GM19455 (cell line): ENCODE data around the gene ADAM22.
A peak's percentile ranks its signal among the peaks of the same experiment; 100 is the strongest.
"Not testable (repeated sequence)": the region's sequence is repeated elsewhere in the genome, so short reads cannot be mapped to it uniquely, and the experiment has no call there.

Source experiments
- ATAC-seq: cut with Tn5 transposase; IDR thresholded peaks from one replicate; pipeline ENCODE4 v1.9.1; 2021; ENCODE audit not compliant: unreplicated experiment

Gene ADAM22

GRCh38 chr7:87933953-87934698 is at the start of gene ADAM22:
TSS of gene ADAM22 (plus strand) at chr7:87934251. CDS start at chr7:87934466, 215 bp downstream.
- peak; percentile 99 for ATAC-seq

- no peak for ATAC-seq
Observed at GRCh38 chr7:87885018-87885417, 49.0 kb upstream of the ADAM22 start.

GRCh38 chr7:87886875-87887274 is 47.2 kb upstream of the ADAM22 start:
- no peak for ATAC-seq

GRCh38 chr7:87895363-87895762 is 38.7 kb upstream of the ADAM22 start:
- ATAC-seq: no peak

GRCh38 chr7:87899255-87899654 is 34.8 kb upstream of the ADAM22 start:
- no peak for ATAC-seq

GRCh38 chr7:87907136-87907906 is 26.7 kb upstream of the ADAM22 start:
- not testable (repeated sequence) for ATAC-seq

GRCh38 chr7:87908814-87909213 is 25.2 kb upstream of the ADAM22 start:
- not testable (repeated sequence) for ATAC-seq

- ATAC-seq: no peak
Observed at GRCh38 chr7:87912121-87912520, 21.9 kb upstream of the ADAM22 start.

GRCh38 chr7:87918740-87919139 is 15.3 kb upstream of the ADAM22 start:
- no peak for ATAC-seq

GRCh38 chr7:87919875-87920274 is 14.2 kb upstream of the ADAM22 start:
- ATAC-seq: no peak

GRCh38 chr7:87920578-87920977 is 13.5 kb upstream of the ADAM22 start:
- ATAC-seq: no peak

GRCh38 chr7:87922759-87923395 is 11.2 kb upstream of the ADAM22 start:
- ATAC-seq: not testable (repeated sequence)

GRCh38 chr7:87926581-87927461 is 7.2 kb upstream of the ADAM22 start:
- ATAC-seq: peak; percentile 98

GRCh38 chr7:87933605-87933952 is 472 bp upstream of the ADAM22 start:
- ATAC-seq: no peak

- ATAC-seq: peak; percentile 2
Observed at GRCh38 chr7:87934699-87935383, 790 bp downstream of the ADAM22 start.

- ATAC-seq: no peak
Observed at GRCh38 chr7:87935384-87935706, 1.3 kb downstream of the ADAM22 start.

GRCh38 chr7:87941138-87941537 is 7.1 kb downstream of the ADAM22 start:
- ATAC-seq: no peak

- no peak for ATAC-seq
Observed at GRCh38 chr7:87944547-87944946, 10.5 kb downstream of the ADAM22 start.

- not testable (repeated sequence) for ATAC-seq
Observed at GRCh38 chr7:87945926-87946325, 11.9 kb downstream of the ADAM22 start.

GRCh38 chr7:87948371-87948770 is 14.3 kb downstream of the ADAM22 start:
- ATAC-seq: no peak
